A549 (cell line): Measurements from ENCODE around the gene CALML3. TPM values are rescaled to one million over a fixed set of nuclear protein-coding genes. Genes with fewer than 3 reads are reported as not detected.

ENCODE experiments used
- ATAC-seq, 2 experiments: fragments of 200-7000 bp in 1 of 2; fragments of >200 bp in 1 of 2; cut with Nextera tagmentation in 1 of 2; cut with Tn5 transposase in 1 of 2; 3 replicates each; pipeline versions ENCODE4 v1.8.0 to v1.9.1; 2018 to 2020; ENCODE audit warnings: mild to moderate bottlenecking in 1 of 2, moderate library complexity in 1 of 2
- CTCF ChIA-PET: fragments of 300-600 bp; sonication (Branson Sonifier 250); formaldehyde crosslinking; extraction: SDS; loops from one replicate; lab custom pipeline; 2021; ENCODE audit warnings: antibody characterized with exemption, inconsistent platforms; lab: Yijun Ruan, JAX
- POLR2A ChIA-PET: fragments of 350-600 bp; formaldehyde crosslinking; extraction: SDS; loops from one replicate; lab custom pipeline; 2021; ENCODE audit warnings: antibody characterized with exemption, inconsistent platforms; lab: Yijun Ruan, JAX
- DNase-seq, 2 experiments: peaks; one replicate each; pipeline versions ENCODE4 v3.0.0 to v3.0.0-alpha.2; 2011 to 2016; ENCODE audit warnings: low read depth in 1 of 2, low spot score in 1 of 2
- FAIRE-seq: peaks from 2 replicates; lab custom pipeline; 2011; peaks lifted over from hg19 to GRCh38; lab: Jason Lieb, UNC
- H3K27ac ChIP-seq, 2 experiments: fragments of >200 bp; sonication (Bioruptor Twin); formaldehyde crosslinking; 3 replicates each; pipeline ENCODE4 v1.5.1; 2016 to 2017
- H3K4me1 ChIP-seq: fragments of >200 bp; sonication (Bioruptor Twin); formaldehyde crosslinking; 3 replicates; pipeline ENCODE4 v1.6.1; 2016
- H3K4me2 ChIP-seq: fragments of >200 bp; sonication (Bioruptor Twin); formaldehyde crosslinking; 3 replicates; pipeline ENCODE4 v1.6.1; 2016
- H3K4me3 ChIP-seq: fragments of >200 bp; sonication (Bioruptor Twin); formaldehyde crosslinking; 3 replicates; pipeline ENCODE4 v1.5.1; 2016
- H3K9me3 ChIP-seq: fragments of >200 bp; sonication (Bioruptor Twin); formaldehyde crosslinking; 3 replicates; pipeline ENCODE4 v1.6.1; 2016
- BHLHE40 ChIP-seq: IDR thresholded peaks from 2 replicates; pipeline ENCODE4 v1.6.1; 2012; ENCODE audit warnings: low read depth, low read length, inconsistent platforms
- EHF ChIP-seq: fragments of 250-450 bp; sonication (Bioruptor Pico); IDR thresholded peaks from 2 replicates; pipeline ENCODE4 v1.5.0; 2020; ENCODE audit warnings: mild to moderate bottlenecking
- ELK1 ChIP-seq: fragments of 150-350 bp; IDR thresholded peaks from 2 replicates; pipeline ENCODE4 v1.6.1; 2014; ENCODE audit warnings: low read depth, mild to moderate bottlenecking, low read length
- EP300 ChIP-seq, 2 experiments: fragments of >200 bp; sonication (Bioruptor Twin); formaldehyde crosslinking; IDR thresholded peaks; 2 replicates in 1 of 2; 3 replicates in 1 of 2; pipeline ENCODE4 v1.6.1; 2016 to 2017
- FOSL2 ChIP-seq, 2 experiments: fragments of 450-650 bp in 1 of 2; fragments of >200 bp in 1 of 2; sonication (Bioruptor Twin) in 1 of 2; formaldehyde crosslinking; IDR thresholded peaks; 2 replicates each; pipeline versions ENCODE4 v1.5.0 to v1.6.1; 2016 to 2020; ENCODE audit warnings: mild to moderate bottlenecking in 1 of 2, moderate library complexity in 1 of 2
- GATA3 ChIP-seq: IDR thresholded peaks from 2 replicates; pipeline ENCODE4 v1.6.1; 2012; ENCODE audit warnings: borderline replicate concordance
- HEYL ChIP-seq: fragments of 250-450 bp; sonication (Bioruptor Pico); IDR thresholded peaks from 2 replicates; pipeline ENCODE4 v1.8.0; 2021; ENCODE audit warnings: mild to moderate bottlenecking, moderate library complexity
- HOXB13 ChIP-seq: fragments of 250-450 bp; sonication (Bioruptor Pico); IDR thresholded peaks from 2 replicates; pipeline ENCODE4 v1.5.0; 2020; ENCODE audit warnings: low read depth, mild to moderate bottlenecking, moderate library complexity
- NPAS2 ChIP-seq: fragments of 250-450 bp; sonication (Bioruptor Pico); IDR thresholded peaks from 2 replicates; pipeline ENCODE4 v1.8.0; 2022; ENCODE audit warnings: mild to moderate bottlenecking, moderate library complexity, borderline replicate concordance
- PHF8 ChIP-seq: fragments of 200-600 bp; sonication (generic); IDR thresholded peaks from 2 replicates; pipeline ENCODE4 v1.6.1; 2016; ENCODE audit warnings: low read depth, mild to moderate bottlenecking, antibody characterized with exemption, moderate library complexity, borderline replicate concordance
- POLR2A ChIP-seq: IDR thresholded peaks from 2 replicates; pipeline ENCODE4 v1.6.1; 2012; ENCODE audit warnings: mild to moderate bottlenecking, low read length
- RFX5 ChIP-seq: fragments of 450-650 bp; IDR thresholded peaks from 2 replicates; pipeline ENCODE4 v1.7.1; 2014; ENCODE audit warnings: antibody characterized with exemption, mild to moderate bottlenecking, moderate library complexity
- RNF2 ChIP-seq: fragments of 200-600 bp; sonication (generic); IDR thresholded peaks from 2 replicates; pipeline ENCODE4 v1.6.1; 2016; ENCODE audit warnings: low read depth, mild to moderate bottlenecking, antibody characterized with exemption, moderate library complexity, borderline replicate concordance
- TP53 ChIP-seq: fragments of 250-450 bp; sonication (Bioruptor Pico); IDR thresholded peaks from 2 replicates; pipeline ENCODE4 v1.5.0; 2021; ENCODE audit warnings: mild to moderate bottlenecking, moderate library complexity
- ZFP36 ChIP-seq: fragments of 450-650 bp; IDR thresholded peaks from 2 replicates; pipeline ENCODE4 v1.6.1; 2014; ENCODE audit warnings: borderline replicate concordance; ENCODE audit not compliant: partially characterized antibody
- ZSCAN20 ChIP-seq: fragments of 250-450 bp; sonication (Bioruptor Pico); IDR thresholded peaks from 2 replicates; pipeline ENCODE4 v1.8.0; 2022; ENCODE audit warnings: mild to moderate bottlenecking, moderate library complexity
- WGBS: methylation state at CpG from one replicate; pipeline ENCODE4 v1.1.6; 2017; ENCODE audit errors: missing lambda C conversion rate; 5-methylcytosine and 5-hydroxymethylcytosine counted together
- polyA plus RNA-seq, 4 experiments: library from polyadenylated mRNA; depleted of rRNA in 3 of 4; stranded (reverse); fragments of >200 nt; fragmentation: RNase III in 1 of 4; extraction: RNeasy Plus Mini Kit Qiagen cat#74134 plus additional on column Dnase treatment in 1 of 4; gene quantifications; 2 replicates in 3 of 4; 3 replicates in 1 of 4; pipeline ENCODE4 v1.2.3, GENCODE V29; 2011 to 2017
- TF ChIP-seq, protein P1 (sequence below): IDR thresholded peaks from 2 replicates; pipeline ENCODE4 v1.6.1; 2012
- TF ChIP-seq, protein P2 (sequence below): fragments of >200 bp; sonication (Bioruptor Twin); formaldehyde crosslinking; IDR thresholded peaks from 2 replicates; pipeline ENCODE4 v1.6.1; 2016
- TF ChIP-seq, protein P3 (sequence below): IDR thresholded peaks from 2 replicates; pipeline ENCODE4 v1.6.1; 2012; ENCODE audit warnings: low read depth, borderline replicate concordance

The CALML3 gene
- polyA plus RNA-seq, 2 of the 4 experiments (the other 2 are of a cell fraction) = not detected

DNA sequence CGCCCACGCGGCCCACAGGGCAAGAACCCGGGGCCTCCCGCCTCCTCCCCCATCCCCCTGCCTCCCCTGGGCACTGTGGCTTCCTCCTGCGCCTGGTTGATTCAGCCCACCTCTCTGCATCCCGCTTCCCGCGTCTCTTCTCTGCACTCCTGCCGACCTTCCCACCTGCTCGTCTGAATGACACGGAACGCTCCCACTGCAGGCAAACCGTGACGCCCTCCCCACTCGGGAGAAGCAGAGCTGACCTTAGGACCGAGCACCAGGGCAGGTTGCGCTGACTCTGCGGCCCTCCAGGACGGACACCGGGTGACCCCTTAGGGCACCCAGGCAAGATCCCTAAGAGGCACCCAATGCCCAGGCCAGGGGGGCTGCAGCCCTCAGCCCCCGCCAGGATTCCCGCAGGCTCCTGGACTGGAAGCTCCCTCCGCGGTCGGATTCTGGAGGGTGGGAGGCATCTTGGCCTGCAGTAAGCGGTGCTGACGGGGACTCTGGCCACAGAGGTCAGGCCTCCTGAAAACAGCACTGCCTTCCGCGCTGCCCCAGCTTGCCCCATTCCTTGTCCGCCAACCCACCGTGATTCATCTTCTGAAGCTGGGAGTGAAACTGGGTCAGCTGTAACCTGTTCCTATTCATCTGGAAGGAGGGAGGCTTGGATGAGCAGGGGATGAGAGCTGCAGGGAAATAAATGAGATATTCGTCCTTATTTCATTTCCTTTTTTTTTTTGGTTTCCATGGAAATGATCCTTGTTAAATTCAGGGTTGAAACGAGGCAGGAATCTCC is 990 bp downstream of the CALML3 start:
- ChIA-PET CTCF (interaction anchor here (1.4 to 5.9 kb wide), 2 partner anchors 9 to 97 kb away, joined by 3 to 28 read pairs; no protein-coding TSS in a partner anchor), POLR2A (no interaction called here)
- 86% methylated on average over 30 of the region's 34 CpGs for WGBS
- DNase-seq (no peak), ATAC-seq (no peak), FAIRE-seq (no peak)
- no peak overlapping the region for H3K4me3 ChIP-seq
- H3K9me3 ChIP-seq = no peaks in the 10 kb centered on the region
- H3K27ac ChIP-seq = no peak overlapping the region
- H3K4me2 ChIP-seq = no peak overlapping the region
- no peaks in the 10 kb centered on the region for H3K4me1 ChIP-seq
- TF ChIP-seq EP300 (IDR thresholded peaks at IDR 0.05) = no peak
- TF ChIP-seq RFX5 = no peak
- TF ChIP-seq, protein P1, sequence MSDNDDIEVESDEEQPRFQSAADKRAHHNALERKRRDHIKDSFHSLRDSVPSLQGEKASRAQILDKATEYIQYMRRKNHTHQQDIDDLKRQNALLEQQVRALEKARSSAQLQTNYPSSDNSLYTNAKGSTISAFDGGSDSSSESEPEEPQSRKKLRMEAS = no peak
- TF ChIP-seq GATA3 = no peak
- TF ChIP-seq, protein P2, sequence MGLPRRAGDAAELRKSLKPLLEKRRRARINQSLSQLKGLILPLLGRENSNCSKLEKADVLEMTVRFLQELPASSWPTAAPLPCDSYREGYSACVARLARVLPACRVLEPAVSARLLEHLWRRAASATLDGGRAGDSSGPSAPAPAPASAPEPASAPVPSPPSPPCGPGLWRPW = no peak
- TF ChIP-seq PHF8 = no peak
- TF ChIP-seq, protein P3, sequence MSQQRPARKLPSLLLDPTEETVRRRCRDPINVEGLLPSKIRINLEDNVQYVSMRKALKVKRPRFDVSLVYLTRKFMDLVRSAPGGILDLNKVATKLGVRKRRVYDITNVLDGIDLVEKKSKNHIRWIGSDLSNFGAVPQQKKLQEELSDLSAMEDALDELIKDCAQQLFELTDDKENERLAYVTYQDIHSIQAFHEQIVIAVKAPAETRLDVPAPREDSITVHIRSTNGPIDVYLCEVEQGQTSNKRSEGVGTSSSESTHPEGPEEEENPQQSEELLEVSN = no peak

DNA sequence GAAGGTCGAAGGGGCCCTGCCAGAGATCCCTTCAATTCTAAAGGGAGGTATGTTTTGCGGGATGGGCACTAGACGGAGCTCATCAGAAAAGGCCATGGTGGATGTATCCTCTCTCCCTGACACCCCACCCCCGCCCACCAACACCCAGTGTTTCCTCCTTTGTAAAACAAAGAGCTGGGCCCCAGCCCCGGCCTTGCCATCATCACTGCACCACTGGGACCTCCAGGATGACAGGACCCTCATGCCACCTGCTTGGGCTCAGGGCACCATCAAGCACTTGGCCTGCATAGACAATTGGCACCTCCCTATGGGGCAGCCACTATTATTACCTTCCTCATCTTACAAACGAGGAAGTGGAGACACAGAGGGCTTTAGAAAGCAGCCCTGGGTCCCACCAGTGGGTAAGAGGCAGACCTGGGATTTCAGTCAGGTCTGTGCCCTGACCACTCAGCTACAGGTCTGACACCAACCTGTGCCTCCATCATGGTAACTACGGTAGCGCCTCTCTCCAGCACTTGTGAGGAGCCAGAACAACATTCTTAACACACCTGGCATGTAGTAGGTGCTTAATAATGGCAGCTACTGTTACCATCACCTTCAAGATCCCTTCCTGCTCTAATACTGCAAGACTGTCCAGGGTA is 2.0 kb downstream of the CALML3 start:
- H3K4me1 ChIP-seq = no peaks in the 10 kb centered on the region
- POLR2A ChIA-PET = no interaction called here
- no peak overlapping the region for H3K4me2 ChIP-seq
- no peak for TF ChIP-seq GATA3
- TF ChIP-seq TP53 (CRISPR knock-in tag) = no peak
- TF ChIP-seq ELK1 = no peak
- no peak for TF ChIP-seq PHF8
- no peak for TF ChIP-seq NPAS2 (CRISPR knock-in tag)
- no peak for TF ChIP-seq BHLHE40
- TF ChIP-seq HEYL (CRISPR knock-in tag) = no peak
- TF ChIP-seq ZFP36 = no peak
- H3K9me3 ChIP-seq = no peaks in the 10 kb centered on the region
- ATAC-seq (no peak), FAIRE-seq (no peak), DNase-seq (no peak)
- CTCF ChIA-PET = interaction anchor here (1.8 to 5.9 kb wide), 2 partner anchors 12 to 96 kb away, joined by 4 to 28 read pairs; no protein-coding TSS in a partner anchor
- H3K27ac ChIP-seq = no peak overlapping the region
- no peak overlapping the region for H3K4me3 ChIP-seq
- 77% methylated on average over 8 of the region's 8 CpGs for whole genome bisulfite sequencing

DNA sequence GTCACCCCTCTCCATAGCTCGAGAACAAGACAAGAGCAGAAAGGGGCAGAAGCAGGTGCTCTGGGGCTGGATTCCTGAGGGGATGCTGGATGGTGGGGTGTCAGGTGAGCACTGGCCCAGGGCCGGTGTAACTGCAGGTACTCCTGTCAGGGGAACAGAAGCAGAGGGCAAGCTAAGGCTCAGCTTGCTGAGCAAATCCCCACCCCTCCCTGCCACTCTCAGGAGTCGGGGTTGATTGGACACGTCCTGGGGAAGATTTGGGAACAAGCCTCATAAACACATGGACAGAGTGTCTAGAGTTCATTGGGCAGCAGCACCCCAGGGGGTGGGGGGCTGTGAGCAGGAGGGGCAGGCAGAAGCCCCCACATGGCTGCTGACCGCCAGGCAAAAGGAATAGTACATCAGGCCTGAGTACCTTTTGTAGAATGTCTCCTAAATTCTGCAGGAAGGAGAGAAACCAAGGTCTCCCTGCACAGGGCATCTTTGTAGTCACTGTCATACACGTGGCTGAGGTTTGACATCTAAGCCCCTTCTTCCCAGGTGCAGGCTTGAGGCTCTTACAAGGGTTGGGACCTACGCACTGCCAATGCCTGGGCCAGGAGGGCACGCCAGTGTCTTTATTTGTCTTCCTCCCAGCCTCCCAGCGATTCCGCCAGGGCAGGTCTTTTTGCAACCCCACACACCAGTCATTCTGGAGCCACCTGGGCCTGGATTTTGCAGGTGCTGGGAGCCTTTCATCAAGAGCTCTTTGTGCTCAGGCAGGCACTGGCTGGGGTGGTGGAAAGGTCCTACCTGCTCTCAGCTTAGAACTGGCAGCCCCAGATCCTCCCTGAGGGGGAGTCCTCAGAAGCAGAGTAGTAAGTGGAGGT is 2.8 kb downstream of the CALML3 start:
- FAIRE-seq = no peak
- Histone ChIP-seq H3K4me3 (no peak overlapping the region), H3K4me2 (no peak overlapping the region), H3K4me1 (no peaks in the 10 kb centered on the region), H3K9me3 (no peaks in the 10 kb centered on the region), H3K27ac (no peak overlapping the region)
- CTCF ChIA-PET = interaction anchor here (1.1 to 5.9 kb wide), 5 partner anchors 12 to 102 kb away, joined by 3 to 28 read pairs (median 4); no protein-coding TSS in a partner anchor
- no peak for TF ChIP-seq EHF
- no peak for TF ChIP-seq FOSL2 (IDR thresholded peaks at IDR 0.05)
- TF ChIP-seq FOSL2 (CRISPR knock-in tag; IDR thresholded peaks at IDR 0.05) = no peak
- no peak for TF ChIP-seq HOXB13
- no peak for TF ChIP-seq ZSCAN20
- no peak for TF ChIP-seq POLR2A
- no peak for TF ChIP-seq RNF2
- POLR2A ChIA-PET = no interaction called here
- DNase-seq = no peak
- no peak; a peak in 1 of 6 replicates for ATAC-seq
- WGBS = 74% methylated on average over 10 of the region's 10 CpGs
